SK-N-SH (cell line): ENCODE data around the gene RNASET2. TPM values are rescaled to one million over a fixed set of nuclear protein-coding genes. Genes with fewer than 3 reads are reported as not detected.

Experiments used
- CTCF ChIA-PET: fragments of 300-600, 350-600 bp; formaldehyde crosslinking; extraction: SDS; loops from one replicate; lab custom pipeline; 2021; lab: Yijun Ruan, JAX
- POLR2A ChIA-PET: fragments of 350-600 bp; sonication (Branson Sonifier 250); formaldehyde crosslinking; extraction: SDS; loops from one replicate; lab custom pipeline; 2020; ENCODE audit warnings: antibody characterized with exemption, inconsistent platforms; lab: Yijun Ruan, JAX
- DNase-seq: peaks from one replicate; pipeline ENCODE4 v3.0.0; 2012
- H2AFZ ChIP-seq: fragments of 200-600 bp; sonication (generic); 2 replicates; pipeline ENCODE4 v1.8.1; 2016; ENCODE audit warnings: antibody characterized with exemption, mild to moderate bottlenecking, low read depth
- H3F3A ChIP-seq: fragments of 200-600 bp; sonication (generic); replicated peaks from 2 replicates; pipeline ENCODE3; 2016; ENCODE audit warnings: antibody characterized with exemption, mild to moderate bottlenecking; ENCODE audit not compliant: insufficient read depth
- H3K27ac ChIP-seq, 2 experiments: fragments of 200-500 bp in 1 of 2; fragments of 200-600 bp in 1 of 2; sonication (Bioruptor generic) in 1 of 2; sonication (generic), shearing (Covaris generic) in 1 of 2; 2 replicates each; pipeline versions ENCODE4 v1.5.1 to v1.6.1; 2014 to 2016; ENCODE audit warnings: low read depth in 2 of 2, inconsistent platforms in 1 of 2, low read length in 1 of 2, mild to moderate bottlenecking in 1 of 2, mixed read lengths in 1 of 2
- H3K27me3 ChIP-seq: fragments of 200-600 bp; sonication (generic), shearing (Covaris generic); 2 replicates; pipeline ENCODE4 v1.6.1; 2016; ENCODE audit warnings: mixed run types; ENCODE audit not compliant: insufficient read depth
- H3K36me3 ChIP-seq, 2 experiments: fragments of 200-500 bp in 1 of 2; fragments of 200-600 bp in 1 of 2; sonication (Bioruptor generic) in 1 of 2; sonication (generic) in 1 of 2; replicated peaks in 1 of 2; 2 replicates each; pipeline versions ENCODE3 to v1.5.1; 2014 to 2016; ENCODE audit warnings: low read length in 1 of 2, mild to moderate bottlenecking in 1 of 2; ENCODE audit not compliant: insufficient read depth in 2 of 2, control insufficient read depth in 1 of 2
- H3K4me1 ChIP-seq, 2 experiments: fragments of 200-500 bp in 1 of 2; fragments of 200-600 bp in 1 of 2; sonication (Bioruptor generic) in 1 of 2; sonication (generic), shearing (Covaris generic) in 1 of 2; 2 replicates each; pipeline versions ENCODE4 v1.5.1 to v1.6.1; 2014 to 2016; ENCODE audit warnings: low read depth in 1 of 2, low read length in 1 of 2, mixed run types in 1 of 2; ENCODE audit not compliant: insufficient read depth in 2 of 2, control insufficient read depth in 1 of 2
- H3K4me2 ChIP-seq: fragments of 200-600 bp; sonication (generic), shearing (Covaris generic); 2 replicates; pipeline ENCODE4 v1.6.1; 2017; ENCODE audit warnings: mixed run types
- H3K4me3 ChIP-seq, 2 experiments: fragments of 200-500 bp in 1 of 2; fragments of 200-600 bp in 1 of 2; sonication (Bioruptor generic) in 1 of 2; sonication (generic), shearing (Covaris generic) in 1 of 2; 2 replicates each; pipeline versions ENCODE4 v1.5.1 to v1.8.1; 2014 to 2016; ENCODE audit warnings: low read depth in 2 of 2, inconsistent platforms in 1 of 2, low read length in 1 of 2, mild to moderate bottlenecking in 1 of 2, mixed read lengths in 1 of 2, moderate library complexity in 1 of 2
- H3K79me2 ChIP-seq: fragments of 200-600 bp; sonication (generic); 2 replicates; pipeline ENCODE4 v1.8.1; 2017; ENCODE audit warnings: mild to moderate bottlenecking; ENCODE audit not compliant: insufficient read depth
- H3K9ac ChIP-seq: fragments of 200-600 bp; sonication (generic); 2 replicates; pipeline ENCODE4 v1.6.1; 2017; ENCODE audit warnings: mixed run types
- H3K9me2 ChIP-seq: fragments of 200-600 bp; sonication (generic); 2 replicates; pipeline ENCODE4 v1.6.1; 2017; ENCODE audit warnings: mixed run types
- H3K9me3 ChIP-seq: fragments of 200-600 bp; sonication (generic); 2 replicates; pipeline ENCODE4 v1.6.1; 2017; ENCODE audit warnings: mixed run types, mild to moderate bottlenecking, moderate library complexity
- H4K20me1 ChIP-seq: fragments of 200-600 bp; sonication (generic); 2 replicates; pipeline ENCODE4 v1.6.1; 2017; ENCODE audit warnings: mild to moderate bottlenecking, mixed run types; ENCODE audit not compliant: insufficient read depth
- ELF1 ChIP-seq: IDR thresholded peaks from 2 replicates; pipeline ENCODE4 v1.4.0; 2012
- EP300 ChIP-seq, 2 experiments: IDR thresholded peaks; 2 replicates each; pipeline versions ENCODE4 v1.4.0 to v1.6.1; 2012; ENCODE audit warnings: borderline replicate concordance in 1 of 2, low read depth in 1 of 2, low read length in 1 of 2
- EZH2phosphoT487 ChIP-seq: fragments of 200-600 bp; sonication (generic); IDR thresholded peaks from 2 replicates; pipeline ENCODE4 v1.6.1; 2017; ENCODE audit warnings: low read depth, mixed run types, mild to moderate bottlenecking, antibody characterized with exemption, moderate library complexity, borderline replicate concordance
- FOSL2 ChIP-seq: IDR thresholded peaks from 2 replicates; pipeline ENCODE4 v1.4.0; 2012; ENCODE audit warnings: low read depth, mild to moderate bottlenecking, moderate library complexity, borderline replicate concordance
- FOXJ3 ChIP-seq: sonication (generic); formaldehyde crosslinking; IDR thresholded peaks from 2 replicates; pipeline ENCODE4 v1.5.1; 2020; ENCODE audit warnings: mild to moderate bottlenecking, missing genetic modification reagents
- FOXM1 ChIP-seq: IDR thresholded peaks from 2 replicates; pipeline ENCODE4 v1.4.0; 2012; ENCODE audit warnings: low read depth, mild to moderate bottlenecking
- JUND ChIP-seq: IDR thresholded peaks from 2 replicates; pipeline ENCODE4 v1.4.0; 2012
- MEF2A ChIP-seq: IDR thresholded peaks from 2 replicates; pipeline ENCODE4 v1.4.0; 2012; ENCODE audit warnings: low read depth, borderline replicate concordance
- MXI1 ChIP-seq: IDR thresholded peaks from 2 replicates; pipeline ENCODE4 v1.6.1; 2012; ENCODE audit warnings: mild to moderate bottlenecking, low read depth, low read length, improper control_type of control experiment
- NFIC ChIP-seq: IDR thresholded peaks from 2 replicates; pipeline ENCODE4 v1.4.0; 2012; ENCODE audit warnings: borderline replicate concordance
- NRF1 ChIP-seq: IDR thresholded peaks from 2 replicates; pipeline ENCODE4 v1.6.1; 2012; ENCODE audit warnings: low read depth, mild to moderate bottlenecking, low read length
- POLR2AphosphoS5 ChIP-seq: IDR thresholded peaks from 2 replicates; pipeline ENCODE4 v1.6.1; 2012; ENCODE audit warnings: low read depth, low read length
- RCOR1 ChIP-seq: fragments of 150-350 bp; IDR thresholded peaks from 2 replicates; pipeline ENCODE4 v1.6.1; 2017; ENCODE audit warnings: antibody characterized with exemption, low read length
- RFX5 ChIP-seq: IDR thresholded peaks from 2 replicates; pipeline ENCODE4 v1.6.1; 2012; ENCODE audit warnings: mild to moderate bottlenecking, improper control_type of control experiment, low read length
- RXRA ChIP-seq: IDR thresholded peaks from 2 replicates; pipeline ENCODE4 v1.4.0; 2012; ENCODE audit warnings: low read depth, mild to moderate bottlenecking, borderline replicate concordance
- SMC3 ChIP-seq: IDR thresholded peaks from 2 replicates; pipeline ENCODE4 v1.6.1; 2012; ENCODE audit warnings: low read depth, low read length, improper control_type of control experiment
- TAF1 ChIP-seq: IDR thresholded peaks from 2 replicates; pipeline ENCODE4 v1.6.1; 2012; ENCODE audit warnings: low read depth, mild to moderate bottlenecking, low read length, moderate library complexity, borderline replicate concordance
- TEAD4 ChIP-seq: IDR thresholded peaks from 2 replicates; pipeline ENCODE4 v1.4.0; 2012; ENCODE audit warnings: mild to moderate bottlenecking, borderline replicate concordance; ENCODE audit not compliant: insufficient read depth
- YY1 ChIP-seq: IDR thresholded peaks from 2 replicates; pipeline ENCODE4 v1.4.0; 2012; ENCODE audit warnings: low read depth, mild to moderate bottlenecking
- WGBS: methylation state at CpG from one replicate; pipeline ENCODE4 v1.1.6; 2017; ENCODE audit warnings: low lambda C conversion rate; 5-methylcytosine and 5-hydroxymethylcytosine counted together
- polyA plus RNA-seq, 3 experiments: library from polyadenylated mRNA; depleted of rRNA; stranded (reverse); fragments of >200 nt; gene quantifications; 2 replicates each; pipeline ENCODE4 v1.2.3, GENCODE V29; 2012
- TF ChIP-seq, protein P1 (sequence below): IDR thresholded peaks from 2 replicates; pipeline ENCODE4 v1.4.0; 2012; ENCODE audit warnings: low read depth, borderline replicate concordance

The RNASET2 gene
- polyA plus RNA-seq, 1 of the 3 experiments (the other 2 are of a cell fraction): 59.2 TPM

GRCh38 chr6:166926748-166927147 lies 29.6 kb downstream of the RNASET2 start:
- Histone ChIP-seq H3F3A (no peaks in the 10 kb centered on the region), H3K4me2 (no peak overlapping the region), H3K9me2 (no peaks in the 10 kb centered on the region), H3K4me1 (peaks cover 0 to 30% of the 10 kb centered on the region in 2 experiments; a peak in 1 of 4 replicates), H3K4me3 (no peak overlapping the region), H3K79me2 (no peaks in the 10 kb centered on the region), H4K20me1 (no peaks in the 10 kb centered on the region), H3K27ac (peak overlapping the region in 1 of 2 experiments; percentile 68; a peak in 1 of 4 replicates), H2AFZ (no peak overlapping the region), H3K9ac (no peak overlapping the region), H3K9me3 (no peaks in the 10 kb centered on the region), H3K27me3 (no peaks in the 10 kb centered on the region), H3K36me3 (no peaks in the 10 kb centered on the region)
- 93% methylated on average over 12 of the region's 12 CpGs for WGBS
- no peak for DNase-seq
- ChIA-PET CTCF (no interaction called here), POLR2A (no interaction called here)
- TF ChIP-seq EZH2phosphoT487: no peak
- no peak for TF ChIP-seq MEF2A
- TF ChIP-seq RFX5: no peak
- TF ChIP-seq POLR2AphosphoS5: no peak
- no peak for TF ChIP-seq MXI1
- TF ChIP-seq ELF1: no peak
- TF ChIP-seq RCOR1: no peak
- TF ChIP-seq NFIC: no peak
- no peak for TF ChIP-seq EP300 (IDR thresholded peaks at IDR 0.05; ENCODE audit: borderline replicate concordance in 1 of 2, low read depth in 1 of 2, low read length in 1 of 2)
- no peak for TF ChIP-seq NRF1
- no peak for TF ChIP-seq RXRA
- TF ChIP-seq JUND: no peak
- TF ChIP-seq, protein P1, sequence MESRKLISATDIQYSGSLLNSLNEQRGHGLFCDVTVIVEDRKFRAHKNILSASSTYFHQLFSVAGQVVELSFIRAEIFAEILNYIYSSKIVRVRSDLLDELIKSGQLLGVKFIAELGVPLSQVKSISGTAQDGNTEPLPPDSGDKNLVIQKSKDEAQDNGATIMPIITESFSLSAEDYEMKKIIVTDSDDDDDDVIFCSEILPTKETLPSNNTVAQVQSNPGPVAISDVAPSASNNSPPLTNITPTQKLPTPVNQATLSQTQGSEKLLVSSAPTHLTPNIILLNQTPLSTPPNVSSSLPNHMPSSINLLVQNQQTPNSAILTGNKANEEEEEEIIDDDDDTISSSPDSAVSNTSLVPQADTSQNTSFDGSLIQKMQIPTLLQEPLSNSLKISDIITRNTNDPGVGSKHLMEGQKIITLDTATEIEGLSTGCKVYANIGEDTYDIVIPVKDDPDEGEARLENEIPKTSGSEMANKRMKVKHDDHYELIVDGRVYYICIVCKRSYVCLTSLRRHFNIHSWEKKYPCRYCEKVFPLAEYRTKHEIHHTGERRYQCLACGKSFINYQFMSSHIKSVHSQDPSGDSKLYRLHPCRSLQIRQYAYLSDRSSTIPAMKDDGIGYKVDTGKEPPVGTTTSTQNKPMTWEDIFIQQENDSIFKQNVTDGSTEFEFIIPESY: no peak
- no peak for TF ChIP-seq FOSL2

GRCh38 chr6:166925141-166925996 lies 31.0 kb downstream of the RNASET2 start:
- H3K79me2 ChIP-seq: no peaks in the 10 kb centered on the region
- no peaks in the 10 kb centered on the region for H3K27me3 ChIP-seq
- H3K4me1 ChIP-seq: peaks cover 0 to 30% of the 10 kb centered on the region in 2 experiments; a peak in 1 of 4 replicates
- ChIA-PET CTCF (interaction anchor here (1.4 kb wide), 1 partner anchor 150 kb away, joined by 3 read pairs; no protein-coding TSS in a partner anchor), POLR2A (no interaction called here)
- no peak overlapping the region for H3K27ac ChIP-seq
- no peaks in the 10 kb centered on the region for H3K9me3 ChIP-seq
- no peak for DNase-seq
- TF ChIP-seq, protein P1: no peak
- TF ChIP-seq FOXM1: no peak
- no peak for TF ChIP-seq JUND
- TF ChIP-seq TEAD4: no peak
- no peak for TF ChIP-seq ELF1
- no peak for TF ChIP-seq NFIC
- TF ChIP-seq RXRA: no peak
- TF ChIP-seq TAF1: no peak
- no peak for TF ChIP-seq NRF1
- TF ChIP-seq FOXJ3 (CRISPR knock-in tag): no peak
- no peak for TF ChIP-seq SMC3
- no peak for TF ChIP-seq YY1
- H4K20me1 ChIP-seq: no peaks in the 10 kb centered on the region
- no peaks in the 10 kb centered on the region for H3K9me2 ChIP-seq
- 93% methylated on average over 19 of the region's 19 CpGs for WGBS
- H3F3A ChIP-seq: no peaks in the 10 kb centered on the region
- no peak overlapping the region for H3K9ac ChIP-seq
- no peak overlapping the region for H2AFZ ChIP-seq
- H3K4me2 ChIP-seq: no peak overlapping the region
- H3K4me3 ChIP-seq: no peak overlapping the region
- no peaks in the 10 kb centered on the region for H3K36me3 ChIP-seq
